HG02885 (cell line): ENCODE data around the gene MRPL2.

Experiments
- ATAC-seq: cut with Tn5 transposase; IDR thresholded peaks from one replicate; pipeline ENCODE4 v1.9.1; 2021; ENCODE audit warnings: mild to moderate bottlenecking; ENCODE audit not compliant: unreplicated experiment, poor library complexity

MRPL2 gene

GRCh38 chr6:43021270-43022047, 37.8 kb downstream of the MRPL2 start, which contains the start of gene RRP36:
TSS of gene RRP36 (plus strand) at chr6:43021623. CDS start at chr6:43021655, 32 bp downstream.
- ATAC-seq: peak; percentile 84

GRCh38 chr6:43020847-43021246, 38.4 kb downstream of the MRPL2 start:
- no peak for ATAC-seq

DNA sequence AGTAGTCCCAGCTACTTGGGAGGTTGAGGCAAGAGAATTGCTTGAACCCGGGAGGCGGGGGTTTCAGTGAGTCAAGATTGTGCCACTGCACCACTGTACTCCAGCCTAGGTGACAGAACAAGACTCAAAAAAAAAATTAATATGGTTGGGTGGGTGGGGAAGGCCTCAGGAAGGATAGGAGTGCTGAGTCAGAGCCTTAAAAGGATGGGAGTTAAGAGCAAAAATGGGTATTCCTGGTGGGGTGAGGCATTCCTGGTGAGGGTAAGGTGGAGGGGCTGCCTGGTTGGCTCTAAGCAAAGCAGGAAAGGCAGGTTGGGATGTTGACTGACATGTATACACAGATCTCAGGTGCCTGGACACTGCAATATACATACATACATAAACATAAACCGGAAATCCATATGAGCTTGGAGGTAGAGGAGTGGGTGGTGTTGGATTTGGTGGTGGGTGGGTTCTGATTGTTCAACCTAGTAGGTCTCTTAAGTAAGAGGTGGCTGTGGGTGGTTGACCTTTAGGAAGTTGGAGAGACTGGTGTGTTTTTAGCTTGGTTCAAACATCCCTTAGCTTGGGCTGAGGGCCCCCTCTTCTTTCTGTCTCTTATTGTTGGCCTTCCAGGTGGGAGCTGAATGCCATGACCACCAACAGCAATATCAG, 39.1 kb downstream of the MRPL2 start:
- no peak for ATAC-seq

DNA sequence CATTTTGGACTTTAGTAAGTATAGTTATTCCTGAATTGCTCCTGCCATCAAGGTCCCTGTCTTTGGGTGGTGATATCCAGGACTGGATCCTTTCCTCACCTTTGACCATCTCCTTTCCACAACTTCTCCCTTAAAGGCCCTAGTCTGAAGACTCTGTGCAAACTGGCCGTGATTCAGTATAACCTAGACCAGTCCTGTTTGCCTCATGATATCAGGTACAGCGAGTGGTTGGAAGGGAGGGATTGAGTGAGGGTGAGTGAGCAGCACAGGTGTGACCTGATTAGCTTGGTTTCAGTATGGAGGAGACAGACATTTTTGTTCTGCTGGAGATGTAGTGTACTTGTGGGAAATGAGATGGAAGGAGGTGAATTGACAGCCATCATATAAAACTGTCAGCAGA, 40.1 kb downstream of the MRPL2 start:
- ATAC-seq: no peak

- ATAC-seq: no peak
Measured at GRCh38 chr6:43016943-43017334, 42.3 kb downstream of the MRPL2 start.

DNA sequence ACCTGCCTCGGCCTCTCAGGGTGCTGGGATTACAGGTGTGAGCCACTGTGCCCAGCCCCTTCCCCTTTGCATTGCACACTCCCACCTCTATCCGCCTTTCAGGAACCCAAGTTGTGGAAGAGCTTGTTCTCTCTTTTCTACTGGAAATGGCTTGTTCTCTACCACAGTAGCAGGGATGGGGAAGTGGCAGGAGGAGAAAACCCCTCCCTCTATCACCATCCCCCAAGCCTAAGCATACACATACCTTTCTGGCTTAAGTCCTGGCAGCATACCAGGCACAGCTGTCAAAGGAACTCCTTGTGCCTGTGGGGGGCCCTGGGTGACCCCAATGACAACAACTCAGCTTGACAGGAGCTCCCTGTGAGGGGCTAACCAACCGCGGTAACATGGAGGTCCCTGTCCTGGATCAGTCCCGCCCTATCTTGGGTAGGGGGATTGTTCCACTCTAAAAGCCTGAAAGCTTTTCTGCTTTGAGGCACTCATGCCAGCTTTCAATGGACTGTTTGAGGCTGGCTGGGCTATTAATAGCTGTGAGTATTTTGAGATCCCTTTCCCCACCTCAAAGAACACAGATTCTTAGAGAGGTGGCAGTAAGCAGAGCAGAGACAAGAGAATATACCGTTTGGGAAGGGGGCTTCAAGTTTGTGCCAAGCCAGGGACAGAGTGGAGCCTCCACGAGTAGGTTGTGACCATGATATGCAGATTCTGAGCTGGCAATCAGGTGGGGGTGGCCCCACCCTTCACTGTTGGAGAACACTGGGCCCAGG, 42.9 kb downstream of the MRPL2 start:
- no peak for ATAC-seq

GRCh38 chr6:43014434-43014909, 44.8 kb downstream of the MRPL2 start:
- no peak for ATAC-seq

GRCh38 chr6:43013843-43014433, 45.3 kb downstream of the MRPL2 start, which contains the start of the genes KLHDC3 and MEA1:
TSS of gene KLHDC3 (plus strand) at chr6:43014249. CDS start at chr6:43017193, 2,944 bp downstream.
TSS of gene MEA1 (minus strand) at chr6:43013946. CDS start at chr6:43013813, 133 bp downstream.
- ATAC-seq: peak; percentile 95

DNA sequence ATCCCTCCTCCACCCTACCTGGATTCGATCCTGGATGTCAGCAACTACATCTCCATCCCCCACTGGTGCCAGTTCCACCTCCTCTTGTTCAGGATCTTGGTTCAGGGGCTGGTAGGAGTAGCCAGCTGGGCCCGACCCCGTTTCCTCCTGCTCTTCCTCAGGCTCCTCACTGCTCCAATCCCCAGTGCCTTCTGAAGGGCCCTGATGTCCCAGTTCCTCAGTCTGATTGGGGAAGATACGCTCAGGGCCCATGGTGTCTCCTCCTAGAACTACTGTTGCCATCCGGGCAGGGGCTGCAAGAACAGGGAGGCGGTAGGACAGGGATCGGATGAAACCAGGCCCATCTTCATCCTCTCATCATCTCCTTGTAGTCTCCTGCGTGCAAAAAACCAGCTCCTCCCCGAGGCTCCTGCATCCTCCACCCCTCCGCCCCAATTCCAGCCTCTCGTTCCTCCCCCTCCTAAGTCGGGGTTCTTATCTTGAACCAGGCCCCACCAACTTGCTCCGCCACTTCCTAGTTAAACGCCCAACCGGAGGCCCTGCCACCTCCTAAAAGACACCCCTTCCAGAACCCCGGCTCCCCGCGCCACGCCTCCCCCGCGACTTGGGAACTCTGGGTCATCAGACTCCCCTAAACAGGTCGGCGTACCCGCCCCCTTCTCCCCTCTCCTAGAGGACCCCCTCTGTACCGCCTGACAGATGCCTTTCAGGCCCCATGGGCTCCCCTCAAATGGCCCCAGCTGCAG, 46.0 kb downstream of the MRPL2 start:
- no peak for ATAC-seq

- ATAC-seq: no peak
Measured at GRCh38 chr6:43012364-43012763, 46.9 kb downstream of the MRPL2 start.

DNA sequence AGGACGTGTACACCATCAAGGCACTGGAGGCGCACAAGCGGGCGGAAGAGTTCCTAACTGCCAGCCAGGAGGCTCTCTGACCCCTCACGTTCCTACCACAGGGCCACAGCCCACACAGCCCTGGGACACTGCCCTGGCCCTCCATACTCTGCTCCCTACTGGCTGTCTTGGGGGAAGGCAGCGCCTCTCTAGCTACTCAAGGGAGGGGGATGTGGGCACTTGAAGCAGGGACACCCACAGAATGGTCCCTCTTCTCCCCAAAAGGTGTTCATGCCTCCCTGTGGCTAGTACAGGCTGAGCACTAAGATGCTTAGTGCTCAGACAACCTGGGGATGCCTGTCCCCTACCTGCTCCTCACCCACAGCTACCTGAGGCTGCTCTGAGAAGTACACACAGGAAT, 48.0 kb downstream of the MRPL2 start:
- no peak for ATAC-seq

DNA sequence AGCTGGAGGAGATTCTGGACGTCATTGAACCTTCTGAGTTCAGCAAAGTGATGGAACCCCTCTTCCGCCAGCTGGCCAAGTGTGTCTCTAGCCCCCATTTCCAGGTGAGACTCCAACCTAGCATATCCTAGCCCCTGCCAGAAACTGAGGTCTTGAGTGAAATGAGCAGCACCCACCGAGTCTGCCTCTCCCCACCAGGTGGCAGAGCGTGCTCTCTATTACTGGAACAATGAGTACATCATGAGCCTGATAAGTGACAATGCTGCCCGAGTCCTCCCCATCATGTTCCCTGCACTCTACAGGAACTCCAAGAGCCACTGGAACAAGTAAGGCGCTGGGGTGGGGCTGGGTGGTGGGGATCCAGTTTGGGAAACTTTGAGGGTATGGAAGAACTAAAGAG, 50.1 kb downstream of the MRPL2 start:
- ATAC-seq: no peak

GRCh38 chr6:43007126-43007525, 52.1 kb downstream of the MRPL2 start:
- ATAC-seq: no peak

DNA sequence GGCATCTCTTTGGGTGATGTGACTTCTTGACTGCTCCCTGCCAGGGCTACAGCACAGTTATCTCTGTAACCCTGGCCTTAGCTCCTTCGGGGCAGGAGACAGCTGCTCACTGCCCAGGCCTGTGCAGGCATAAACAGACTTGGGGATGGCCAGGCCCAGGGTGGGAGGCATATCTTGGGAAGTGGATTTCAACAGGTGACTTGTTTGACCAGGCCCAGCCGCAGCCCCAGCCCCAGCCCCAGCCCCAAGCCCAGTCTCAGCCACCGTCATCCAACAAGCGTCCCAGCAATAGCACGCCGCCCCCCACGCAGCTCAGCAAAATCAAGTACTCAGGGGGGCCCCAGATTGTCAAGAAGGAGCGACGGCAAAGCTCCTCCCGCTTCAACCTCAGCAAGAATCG, 53.0 kb downstream of the MRPL2 start:
- no peak for ATAC-seq

- no peak for ATAC-seq
Measured at GRCh38 chr6:43005844-43006243, 53.4 kb downstream of the MRPL2 start.
